ENCODE measurements around the gene F3.

- TF ChIP-seq EZH2phosphoT487 (IDR thresholded peaks at IDR 0.05; ENCODE audit: low read depth) (no peak), CTCF (IDR thresholded peaks at IDR 0.05; ENCODE audit: low read depth, low read length) (no peak)
Observed at GRCh38 chr1:94528826-94529225, 12.7 kb downstream of the F3 start.

All from OCI-LY3 (cell line).